ENCODE results near the gene FHIT. TPM values are rescaled to one million over a fixed set of nuclear protein-coding genes. Genes with fewer than 3 reads are reported as not detected.

The FHIT gene
- total and polyA plus RNA-seq, 2 of the 4 experiments (the other 2 are of a cell fraction): 0.07 TPM; not detected in 1

DNA sequence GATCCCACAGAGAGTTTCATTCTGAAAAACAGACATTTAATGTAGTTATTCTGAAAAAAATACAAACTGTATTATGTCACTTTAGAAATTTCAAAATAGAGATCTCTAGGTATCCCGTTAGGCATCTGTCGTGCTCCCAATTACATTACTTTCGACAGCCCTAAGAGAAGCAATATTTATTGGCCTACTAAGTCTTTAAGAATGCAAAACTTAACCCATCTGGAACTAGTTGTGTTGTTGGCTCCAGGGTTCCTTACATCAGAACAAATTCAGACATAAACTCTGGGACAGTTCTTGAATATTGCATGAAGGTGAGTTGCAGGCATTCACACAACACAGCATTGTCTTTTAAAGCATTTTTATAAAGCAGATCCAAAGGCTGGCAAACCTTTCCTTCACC lies 498.4 kb downstream of the FHIT start:
- DNase-seq (peak; percentile 4), ATAC-seq (ENCODE audit: low read depth) (no peak)
- no peak overlapping the region for H3K4me3 ChIP-seq (ENCODE audit: insufficient read depth, low read depth, low read length)
- no peak overlapping the region for H4K5ac ChIP-seq (ENCODE audit: low read depth, low read length)
- no peak overlapping the region for H2AK5ac ChIP-seq (ENCODE audit: low read depth, low read length)
- H3K27ac ChIP-seq (ENCODE audit: insufficient read depth, low read length): no peak overlapping the region
- TF ChIP-seq CEBPB (IDR thresholded peaks at IDR 0.05; ENCODE audit: low read depth, low read length): no peak
- TF ChIP-seq, protein P1, sequence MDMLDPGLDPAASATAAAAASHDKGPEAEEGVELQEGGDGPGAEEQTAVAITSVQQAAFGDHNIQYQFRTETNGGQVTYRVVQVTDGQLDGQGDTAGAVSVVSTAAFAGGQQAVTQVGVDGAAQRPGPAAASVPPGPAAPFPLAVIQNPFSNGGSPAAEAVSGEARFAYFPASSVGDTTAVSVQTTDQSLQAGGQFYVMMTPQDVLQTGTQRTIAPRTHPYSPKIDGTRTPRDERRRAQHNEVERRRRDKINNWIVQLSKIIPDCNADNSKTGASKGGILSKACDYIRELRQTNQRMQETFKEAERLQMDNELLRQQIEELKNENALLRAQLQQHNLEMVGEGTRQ (IDR thresholded peaks at IDR 0.05; ENCODE audit: low read depth, low read length): no peak
- TF ChIP-seq MAFK (IDR thresholded peaks at IDR 0.05; ENCODE audit: low read depth, low read length): no peak
- no peak for TF ChIP-seq SMC3 (IDR thresholded peaks at IDR 0.05; ENCODE audit: low read depth, low read length)
- TF ChIP-seq BHLHE40 (IDR thresholded peaks at IDR 0.05; ENCODE audit: low read depth, low read length): no peak
- no peak for TF ChIP-seq RCOR1 (IDR thresholded peaks at IDR 0.05; ENCODE audit: insufficient replicate concordance, low read length)
- no peak for TF ChIP-seq NFE2L2 (IDR thresholded peaks at IDR 0.05; ENCODE audit: low read depth, low read length)
- TF ChIP-seq RFX5 (IDR thresholded peaks at IDR 0.05; ENCODE audit: low read depth, low read length): no peak
- no peak for TF ChIP-seq POLR2A (IDR thresholded peaks at IDR 0.05; ENCODE audit: low read depth, low read length)
- no peak for TF ChIP-seq MXI1 (IDR thresholded peaks at IDR 0.05; ENCODE audit: borderline replicate concordance, low read depth, low read length)
- no peak for TF ChIP-seq FOS (IDR thresholded peaks at IDR 0.05; ENCODE audit: low read depth, low read length)
- TF ChIP-seq MAZ (IDR thresholded peaks at IDR 0.05; ENCODE audit: borderline replicate concordance, low read depth, low read length): no peak
- TF ChIP-seq CHD1 (IDR thresholded peaks at IDR 0.05; ENCODE audit: low read depth, low read length): no peak
- TF ChIP-seq, protein P2, sequence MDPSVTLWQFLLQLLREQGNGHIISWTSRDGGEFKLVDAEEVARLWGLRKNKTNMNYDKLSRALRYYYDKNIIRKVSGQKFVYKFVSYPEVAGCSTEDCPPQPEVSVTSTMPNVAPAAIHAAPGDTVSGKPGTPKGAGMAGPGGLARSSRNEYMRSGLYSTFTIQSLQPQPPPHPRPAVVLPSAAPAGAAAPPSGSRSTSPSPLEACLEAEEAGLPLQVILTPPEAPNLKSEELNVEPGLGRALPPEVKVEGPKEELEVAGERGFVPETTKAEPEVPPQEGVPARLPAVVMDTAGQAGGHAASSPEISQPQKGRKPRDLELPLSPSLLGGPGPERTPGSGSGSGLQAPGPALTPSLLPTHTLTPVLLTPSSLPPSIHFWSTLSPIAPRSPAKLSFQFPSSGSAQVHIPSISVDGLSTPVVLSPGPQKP (IDR thresholded peaks at IDR 0.05; ENCODE audit: borderline replicate concordance, low read depth, low read length): no peak
- no peak for TF ChIP-seq RAD21 (IDR thresholded peaks at IDR 0.05; ENCODE audit: low read length)
- TF ChIP-seq, protein P3, sequence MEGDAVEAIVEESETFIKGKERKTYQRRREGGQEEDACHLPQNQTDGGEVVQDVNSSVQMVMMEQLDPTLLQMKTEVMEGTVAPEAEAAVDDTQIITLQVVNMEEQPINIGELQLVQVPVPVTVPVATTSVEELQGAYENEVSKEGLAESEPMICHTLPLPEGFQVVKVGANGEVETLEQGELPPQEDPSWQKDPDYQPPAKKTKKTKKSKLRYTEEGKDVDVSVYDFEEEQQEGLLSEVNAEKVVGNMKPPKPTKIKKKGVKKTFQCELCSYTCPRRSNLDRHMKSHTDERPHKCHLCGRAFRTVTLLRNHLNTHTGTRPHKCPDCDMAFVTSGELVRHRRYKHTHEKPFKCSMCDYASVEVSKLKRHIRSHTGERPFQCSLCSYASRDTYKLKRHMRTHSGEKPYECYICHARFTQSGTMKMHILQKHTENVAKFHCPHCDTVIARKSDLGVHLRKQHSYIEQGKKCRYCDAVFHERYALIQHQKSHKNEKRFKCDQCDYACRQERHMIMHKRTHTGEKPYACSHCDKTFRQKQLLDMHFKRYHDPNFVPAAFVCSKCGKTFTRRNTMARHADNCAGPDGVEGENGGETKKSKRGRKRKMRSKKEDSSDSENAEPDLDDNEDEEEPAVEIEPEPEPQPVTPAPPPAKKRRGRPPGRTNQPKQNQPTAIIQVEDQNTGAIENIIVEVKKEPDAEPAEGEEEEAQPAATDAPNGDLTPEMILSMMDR (conservative IDR thresholded peaks at IDR 0.05; ENCODE audit: low read depth, low read length): no peak
- no peak overlapping the region for H2BK5ac ChIP-seq (ENCODE audit: low read depth, low read length, poor library complexity, severe bottlenecking)
- H4K8ac ChIP-seq (ENCODE audit: low read depth in 2 of 2, low read length in 2 of 2): no peak overlapping the region
- in situ Hi-C loops (cut with MboI; ENCODE audit: low sequenced_read_pairs): no loop called here
- H4K91ac ChIP-seq (ENCODE audit: insufficient read depth, low read depth, low read length): no peak overlapping the region
- H3K14ac ChIP-seq (replicated peaks; ENCODE audit: low read depth, low read length): no peak overlapping the region
- peaks cover 2% of the 10 kb centered on the region; the same call in 1 of the 2 replicates for H3K9me3 ChIP-seq (ENCODE audit: control insufficient read depth, insufficient read depth, low read length)
- H2BK120ac ChIP-seq (ENCODE audit: low read depth, low read length): no peak overlapping the region
- POLR2A ChIA-PET (ENCODE audit: unreplicated experiment): no interaction called here
- no peaks in the 10 kb centered on the region for H3K4me1 ChIP-seq (ENCODE audit: control insufficient read depth, insufficient read depth, low read length)
- H3K4me2 ChIP-seq (ENCODE audit: low read depth, low read length): no peak overlapping the region
- no peaks in the 10 kb centered on the region for H3K36me3 ChIP-seq (ENCODE audit: control insufficient read depth, insufficient read depth, low read length)
- intact Hi-C loops (cut with micrococcal nuclease): no loop called here
- no peaks in the 10 kb centered on the region for H3K79me1 ChIP-seq (ENCODE audit: low read depth in 1 of 2, low read length in 2 of 2)
- no peak overlapping the region for H3K9ac ChIP-seq (ENCODE audit: low read depth, low read length)
- BruUV-seq (replicated peaks): no TSS peak
- dilution Hi-C loops (cut with HindIII; ENCODE audit: low sequenced_read_pairs, unreplicated experiment): no loop called here
- no peak overlapping the region for H3K18ac ChIP-seq (ENCODE audit: low read depth, low read length)
- H2BK20ac ChIP-seq (ENCODE audit: low read depth, low read length): no peak overlapping the region
- H3K56ac ChIP-seq (ENCODE audit: extremely low read depth, insufficient read depth, low read length): no peak overlapping the region
- H4K20me1 ChIP-seq (ENCODE audit: insufficient read depth, low read length): no peaks in the 10 kb centered on the region
- no peaks in the 10 kb centered on the region for H3K9me1 ChIP-seq (ENCODE audit: insufficient read depth, low read length)
- H2AK9ac ChIP-seq (replicated peaks; ENCODE audit: low read depth, low read length, poor library complexity): no peak overlapping the region
- H3K27me3 ChIP-seq (ENCODE audit: control insufficient read depth, insufficient read depth, low read length): no peaks in the 10 kb centered on the region
- H2BK15ac ChIP-seq (ENCODE audit: low read depth, low read length): no peak overlapping the region
- no peak overlapping the region for H3K23ac ChIP-seq (ENCODE audit: low read depth, low read length)
- CTCF ChIA-PET: no interaction called here
- H2AFZ ChIP-seq (replicated peaks; ENCODE audit: low read length, poor library complexity): no peak overlapping the region
- H3K4ac ChIP-seq (ENCODE audit: low read depth, low read length): no peak overlapping the region
- WGBS, 2 experiments (ENCODE audit: extremely low coverage in 2 of 2, insufficient read length in 1 of 2): no CpG with 5 or more reads among the region's 3 CpGs
